Esophagus squamous epithelium (tissue), 4 donors: ENCODE data around the gene BICC1.

ENCODE experiments used
- POLR2A ChIP-seq, 4 donors: fragments of 450-650 bp; IDR thresholded peaks; one replicate each; pipeline ENCODE4 v1.6.1; 2017; ENCODE audit warnings: antibody characterized with exemption in 4 of 4, mild to moderate bottlenecking in 4 of 4, moderate library complexity in 3 of 4
- TF ChIP-seq, protein P1 (sequence below), 6 experiments: fragments of 450-650 bp in 4 of 6; fragments of 200-600 bp in 2 of 6; sonication (generic) in 2 of 6; IDR thresholded peaks; one replicate each; pipeline ENCODE4 v1.5.1; 2016 to 2019; ENCODE audit warnings: antibody characterized with exemption in 6 of 6, mild to moderate bottlenecking in 4 of 6, moderate library complexity in 4 of 6

DNA sequence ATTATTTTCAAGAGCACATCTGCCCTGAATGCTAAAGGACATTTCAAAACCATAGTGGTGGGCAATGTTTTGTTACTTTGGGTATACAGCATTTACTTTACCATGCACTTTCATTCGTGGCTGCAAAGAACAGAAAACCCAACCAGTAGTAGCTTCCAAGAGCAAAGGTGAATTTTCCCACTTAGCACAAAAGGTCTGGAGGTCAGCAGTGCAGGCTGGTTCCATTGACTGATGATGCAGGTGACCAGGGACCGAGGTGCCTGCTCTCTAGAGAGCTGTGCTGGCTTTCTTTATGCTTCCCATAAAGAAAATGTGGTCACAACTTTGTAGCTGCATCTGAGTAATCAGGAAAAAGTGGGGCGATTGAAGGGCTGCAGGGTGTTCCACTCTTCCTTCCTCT lies 240.0 kb downstream of the BICC1 start:
- TF ChIP-seq, protein P1, sequence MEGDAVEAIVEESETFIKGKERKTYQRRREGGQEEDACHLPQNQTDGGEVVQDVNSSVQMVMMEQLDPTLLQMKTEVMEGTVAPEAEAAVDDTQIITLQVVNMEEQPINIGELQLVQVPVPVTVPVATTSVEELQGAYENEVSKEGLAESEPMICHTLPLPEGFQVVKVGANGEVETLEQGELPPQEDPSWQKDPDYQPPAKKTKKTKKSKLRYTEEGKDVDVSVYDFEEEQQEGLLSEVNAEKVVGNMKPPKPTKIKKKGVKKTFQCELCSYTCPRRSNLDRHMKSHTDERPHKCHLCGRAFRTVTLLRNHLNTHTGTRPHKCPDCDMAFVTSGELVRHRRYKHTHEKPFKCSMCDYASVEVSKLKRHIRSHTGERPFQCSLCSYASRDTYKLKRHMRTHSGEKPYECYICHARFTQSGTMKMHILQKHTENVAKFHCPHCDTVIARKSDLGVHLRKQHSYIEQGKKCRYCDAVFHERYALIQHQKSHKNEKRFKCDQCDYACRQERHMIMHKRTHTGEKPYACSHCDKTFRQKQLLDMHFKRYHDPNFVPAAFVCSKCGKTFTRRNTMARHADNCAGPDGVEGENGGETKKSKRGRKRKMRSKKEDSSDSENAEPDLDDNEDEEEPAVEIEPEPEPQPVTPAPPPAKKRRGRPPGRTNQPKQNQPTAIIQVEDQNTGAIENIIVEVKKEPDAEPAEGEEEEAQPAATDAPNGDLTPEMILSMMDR (IDR thresholded peaks at IDR 0.05): no peak
- no peak for TF ChIP-seq POLR2A (IDR thresholded peaks at IDR 0.05)
